ENCODE measurements around the gene EVC2. TPM values are rescaled to one million over a fixed set of nuclear protein-coding genes. Genes with fewer than 3 reads are reported as not detected.

EVC2 gene
- 10 to 100 TPM in 2 of 4 donors, 1 to 10 TPM in 2; 8.3 to 12.4 (median 9.9) TPM for total RNA-seq

- Histone ChIP-seq H3K4me1 (peaks cover 27 to 60% (median 59%) of the 10 kb centered on the region in 4 donors), H3K27ac (replicated peaks in 1 of 4) (peak within 1 kb of the TSS; percentile 87 to 91 (median 89)), H3K36me3 (peaks cover 0 to 7% (median 1%) of the 10 kb centered on the region in 4 donors), H3K27me3 (no peaks in the 10 kb centered on the region), H3K9me3 (no peaks in the 10 kb centered on the region), H3K4me3 (peak within 1 kb of the TSS; percentile 76 to 93 (median 77))
- intact Hi-C loops (cut with DNase I) = no loop called here
- WGBS = 4% methylated on average over 25 of the region's 57 CpGs
- DNase-seq (ENCODE audit: extremely low spot score) = no peak
- TF ChIP-seq CTCF (IDR thresholded peaks at IDR 0.05) (no peak), POLR2AphosphoS5 (IDR thresholded peaks at IDR 0.05) (peak; percentile 56 to 74), POLR2A (IDR thresholded peaks at IDR 0.05; ENCODE audit: low read depth) (peak; percentile 12)
Measured at GRCh38 chr4:5708449-5709206, at the start of gene EVC2. TSS of gene EVC2 (minus strand) at chr4:5708559. CDS start at chr4:5708513, 46 bp downstream.

- WGBS = 97% methylated on average over 10 of the region's 10 CpGs
- Histone ChIP-seq H3K27me3 (no peaks in the 10 kb centered on the region), H3K27ac (replicated peaks in 1 of 4) (no peak overlapping the region), H3K4me1 (no peaks in the 10 kb centered on the region), H3K9me3 (peaks cover 0 to 6% (median 0%) of the 10 kb centered on the region in 4 donors), H3K36me3 (peaks cover 32 to 66% (median 52%) of the 10 kb centered on the region in 4 donors), H3K4me3 (no peak overlapping the region)
- no peak for DNase-seq (ENCODE audit: extremely low spot score)
- intact Hi-C loops (cut with DNase I) = no loop called here
- TF ChIP-seq POLR2AphosphoS5 (IDR thresholded peaks at IDR 0.05) (no peak), CTCF (IDR thresholded peaks at IDR 0.05) (no peak), EP300 (IDR thresholded peaks at IDR 0.05) (no peak), POLR2A (IDR thresholded peaks at IDR 0.05; ENCODE audit: low read depth) (no peak)
Measured at GRCh38 chr4:5757954-5758353, 49.6 kb upstream of the EVC2 start.

GRCh38 chr4:5757536-5757935 is 49.2 kb upstream of the EVC2 start:
- Histone ChIP-seq H3K4me3 (no peak overlapping the region), H3K4me1 (no peaks in the 10 kb centered on the region), H3K36me3 (peaks cover 32 to 71% (median 56%) of the 10 kb centered on the region in 4 donors), H3K9me3 (peaks cover 0 to 6% (median 0%) of the 10 kb centered on the region in 4 donors), H3K27me3 (no peaks in the 10 kb centered on the region), H3K27ac (replicated peaks in 1 of 4) (no peak overlapping the region)
- DNase-seq (ENCODE audit: extremely low spot score) = no peak
- intact Hi-C loops (cut with DNase I) = no loop called here
- 100% methylated on average over 4 of the region's 4 CpGs for WGBS
- TF ChIP-seq POLR2AphosphoS5 (IDR thresholded peaks at IDR 0.05) (no peak), CTCF (IDR thresholded peaks at IDR 0.05) (no peak), EP300 (IDR thresholded peaks at IDR 0.05) (no peak), POLR2A (IDR thresholded peaks at IDR 0.05; ENCODE audit: low read depth) (no peak)

- H3K4me3 ChIP-seq = no peak overlapping the region
- no peaks in the 10 kb centered on the region for H3K27me3 ChIP-seq
- intact Hi-C loops (cut with DNase I) = no loop called here
- H3K9me3 ChIP-seq = peaks cover 0 to 6% (median 0%) of the 10 kb centered on the region in 4 donors
- no peak for TF ChIP-seq POLR2AphosphoS5 (IDR thresholded peaks at IDR 0.05)
- no peak for TF ChIP-seq POLR2A (IDR thresholded peaks at IDR 0.05; ENCODE audit: low read depth)
- TF ChIP-seq EP300 (IDR thresholded peaks at IDR 0.05) = no peak
- no peak for TF ChIP-seq CTCF (IDR thresholded peaks at IDR 0.05)
- H3K36me3 ChIP-seq = peaks cover 32 to 71% (median 56%) of the 10 kb centered on the region in 4 donors
- no peak overlapping the region for H3K27ac ChIP-seq (replicated peaks in 1 of 4)
- H3K4me1 ChIP-seq = no peaks in the 10 kb centered on the region
- WGBS = 93% methylated on average over 4 of the region's 7 CpGs
- no peak for DNase-seq (ENCODE audit: extremely low spot score)
Measured at GRCh38 chr4:5757091-5757490, 48.7 kb upstream of the EVC2 start.

Measured in esophagus muscularis mucosa (tissue), 4 donors.